BE2C (cell line): ENCODE measurements around the gene LYPD6.
A peak's percentile ranks its signal among the peaks of the same experiment; 100 is the strongest.
"Not testable (repeated sequence)": the region's sequence is repeated elsewhere in the genome, so short reads cannot be mapped to it uniquely, and the experiment has no call there.

ENCODE experiments used
- DNase-seq: peaks from one replicate; pipeline ENCODE4 v3.0.0-alpha.2; 2020
- H3K27me3 ChIP-seq: fragments of 250-450 bp; sonication (Bioruptor Pico); 2 replicates; pipeline ENCODE4 v1.5.1; 2020; ENCODE audit warnings: mild to moderate bottlenecking
- H3K36me3 ChIP-seq: fragments of 250-450 bp; sonication (Bioruptor Pico); 2 replicates; pipeline ENCODE4 v1.5.1; 2020; ENCODE audit warnings: mild to moderate bottlenecking
- H3K4me1 ChIP-seq: fragments of 250-450 bp; sonication (Bioruptor Pico); 2 replicates; pipeline ENCODE4 v1.5.1; 2020
- H3K4me3 ChIP-seq: 2 replicates; pipeline ENCODE4 v1.5.1; 2011; ENCODE audit warnings: low read depth, low read length
- H3K9me3 ChIP-seq: fragments of 250-450 bp; sonication (Bioruptor Pico); 2 replicates; pipeline ENCODE4 v1.5.1; 2020
- TF ChIP-seq, protein P1 (sequence below): IDR thresholded peaks from 2 replicates; pipeline ENCODE4 v1.5.1; 2012; ENCODE audit warnings: mild to moderate bottlenecking, low read depth, low read length

LYPD6 gene

DNA sequence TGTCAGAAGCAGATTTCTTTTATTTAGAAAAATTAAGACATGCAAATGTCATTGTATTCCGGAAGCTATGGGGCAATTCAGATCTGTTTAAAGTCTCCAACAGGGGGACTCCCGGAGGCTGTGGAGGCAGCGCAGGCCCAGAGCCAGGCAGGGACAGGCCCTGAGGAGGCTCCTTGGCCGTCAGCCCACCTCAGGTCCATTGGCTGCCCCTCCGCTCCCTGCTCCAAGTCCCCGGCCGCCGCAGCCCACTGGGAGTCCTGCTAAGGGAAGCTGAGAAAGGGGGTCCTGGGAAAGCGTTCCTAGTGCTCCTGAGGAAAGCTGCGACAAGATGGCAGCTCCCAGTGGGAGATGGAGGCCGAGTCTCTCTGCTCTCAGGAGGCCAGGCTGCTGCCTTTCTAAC, 20.0 kb upstream of the LYPD6 start:
- no peak for DNase-seq

DNA sequence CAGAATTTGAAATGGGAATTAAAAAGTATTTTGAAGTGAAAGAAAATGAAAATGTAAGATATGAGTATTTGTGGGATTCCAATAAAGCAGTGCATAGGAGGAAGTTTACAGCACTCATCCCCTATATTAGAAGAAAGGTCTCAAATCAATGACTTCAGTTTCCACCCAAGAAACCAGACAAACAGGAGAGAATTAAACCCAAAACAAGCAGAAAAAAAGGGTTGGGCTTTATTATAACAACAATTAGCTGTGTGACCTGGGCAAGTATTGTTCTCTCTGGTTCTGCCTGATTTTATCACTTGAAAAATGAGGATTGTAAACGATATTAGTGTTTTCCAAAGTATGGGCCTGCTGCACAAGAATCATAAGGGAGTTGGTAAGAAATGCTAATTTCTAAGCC, 18.3 kb upstream of the LYPD6 start:
- no peak overlapping the region for H3K4me3 ChIP-seq
- no peaks in the 10 kb centered on the region for H3K9me3 ChIP-seq
- TF ChIP-seq, protein P1, sequence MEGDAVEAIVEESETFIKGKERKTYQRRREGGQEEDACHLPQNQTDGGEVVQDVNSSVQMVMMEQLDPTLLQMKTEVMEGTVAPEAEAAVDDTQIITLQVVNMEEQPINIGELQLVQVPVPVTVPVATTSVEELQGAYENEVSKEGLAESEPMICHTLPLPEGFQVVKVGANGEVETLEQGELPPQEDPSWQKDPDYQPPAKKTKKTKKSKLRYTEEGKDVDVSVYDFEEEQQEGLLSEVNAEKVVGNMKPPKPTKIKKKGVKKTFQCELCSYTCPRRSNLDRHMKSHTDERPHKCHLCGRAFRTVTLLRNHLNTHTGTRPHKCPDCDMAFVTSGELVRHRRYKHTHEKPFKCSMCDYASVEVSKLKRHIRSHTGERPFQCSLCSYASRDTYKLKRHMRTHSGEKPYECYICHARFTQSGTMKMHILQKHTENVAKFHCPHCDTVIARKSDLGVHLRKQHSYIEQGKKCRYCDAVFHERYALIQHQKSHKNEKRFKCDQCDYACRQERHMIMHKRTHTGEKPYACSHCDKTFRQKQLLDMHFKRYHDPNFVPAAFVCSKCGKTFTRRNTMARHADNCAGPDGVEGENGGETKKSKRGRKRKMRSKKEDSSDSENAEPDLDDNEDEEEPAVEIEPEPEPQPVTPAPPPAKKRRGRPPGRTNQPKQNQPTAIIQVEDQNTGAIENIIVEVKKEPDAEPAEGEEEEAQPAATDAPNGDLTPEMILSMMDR, result no peak
- no peaks in the 10 kb centered on the region for H3K27me3 ChIP-seq
- DNase-seq, result no peak
- no peaks in the 10 kb centered on the region for H3K36me3 ChIP-seq
- H3K4me1 ChIP-seq, result no peaks in the 10 kb centered on the region

More for the DNA sequence above, 20.0 kb upstream of the LYPD6 start:
- Histone ChIP-seq H3K36me3 (no peaks in the 10 kb centered on the region), H3K4me1 (no peaks in the 10 kb centered on the region), H3K27me3 (no peaks in the 10 kb centered on the region), H3K4me3 (no peak overlapping the region), H3K9me3 (no peaks in the 10 kb centered on the region)
- TF ChIP-seq, protein P1, result no peak

DNA sequence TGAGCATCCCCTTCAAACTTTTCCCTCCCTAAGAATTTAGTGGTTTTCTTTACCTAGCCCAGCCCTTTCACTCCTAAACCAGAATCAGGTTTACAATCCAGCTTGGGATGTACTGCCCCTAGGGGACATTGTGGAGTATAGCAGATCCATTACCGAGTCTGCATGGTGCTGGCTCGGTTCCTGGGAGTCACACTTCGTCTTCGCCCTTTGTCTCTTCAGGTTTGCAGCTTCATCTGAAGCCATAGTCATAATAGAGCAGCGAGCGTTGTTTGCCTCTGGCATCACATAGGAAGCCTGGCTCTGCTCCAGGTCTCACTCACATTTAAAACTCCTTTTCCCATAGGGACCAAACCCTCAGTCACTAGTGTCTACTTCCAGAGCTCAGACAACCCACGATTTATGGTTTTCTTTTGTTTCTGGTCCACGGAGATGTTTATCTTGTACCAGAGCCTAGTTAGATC, 16.8 kb upstream of the LYPD6 start:
- H3K4me1 ChIP-seq, result no peaks in the 10 kb centered on the region
- no peaks in the 10 kb centered on the region for H3K36me3 ChIP-seq
- peak; percentile 18 for DNase-seq
- TF ChIP-seq, protein P1, result peak; percentile 72
- H3K4me3 ChIP-seq, result no peak overlapping the region
- no peaks in the 10 kb centered on the region for H3K27me3 ChIP-seq
- H3K9me3 ChIP-seq, result no peaks in the 10 kb centered on the region

DNA sequence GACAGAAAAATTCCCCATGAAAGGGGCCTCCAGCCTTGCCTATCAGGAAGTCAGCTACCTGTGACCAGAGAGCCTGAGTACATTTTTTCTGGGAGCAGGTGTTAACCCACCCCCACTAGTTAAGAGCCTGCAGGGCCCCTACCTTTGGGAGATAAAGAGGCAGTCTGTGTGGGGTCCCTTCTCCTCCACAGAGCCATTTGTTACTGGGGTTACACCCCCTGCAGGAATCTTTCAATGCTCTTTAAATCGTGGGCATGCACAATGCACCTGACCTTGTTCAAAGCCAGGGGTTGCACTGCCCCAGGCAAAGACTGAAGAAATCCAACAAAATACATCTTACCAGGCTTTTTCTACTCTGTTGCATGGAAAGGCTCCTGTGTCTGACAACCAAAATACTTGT, 15.7 kb upstream of the LYPD6 start:
- Histone ChIP-seq H3K4me3 (no peak overlapping the region), H3K36me3 (no peaks in the 10 kb centered on the region)
- TF ChIP-seq, protein P1, result no peak

DNA sequence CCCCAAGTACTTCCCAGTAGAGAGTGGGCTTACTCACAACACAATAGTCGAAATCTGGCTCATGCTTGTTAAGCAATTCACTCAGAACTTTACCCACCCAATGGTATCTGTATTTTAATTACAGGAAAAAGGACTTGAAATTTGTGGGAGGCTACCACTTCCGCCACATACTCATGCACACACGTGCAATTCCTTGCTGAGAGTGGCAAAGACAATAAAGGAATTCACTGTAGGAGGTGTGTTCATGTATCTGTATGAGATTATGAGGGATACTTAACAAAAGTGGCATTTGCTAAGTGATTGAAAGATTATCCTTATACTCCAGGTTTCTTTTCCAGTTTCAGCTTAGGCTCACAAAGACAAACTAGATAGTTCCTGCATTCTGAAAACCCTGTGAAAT, 14.9 kb upstream of the LYPD6 start:
- no peak for DNase-seq
- Histone ChIP-seq H3K4me3 (no peak overlapping the region), H3K4me1 (no peaks in the 10 kb centered on the region), H3K36me3 (no peaks in the 10 kb centered on the region), H3K9me3 (no peaks in the 10 kb centered on the region), H3K27me3 (no peaks in the 10 kb centered on the region)
- TF ChIP-seq, protein P1, result no peak

More for the DNA sequence above, 15.7 kb upstream of the LYPD6 start:
- no peaks in the 10 kb centered on the region for H3K4me1 ChIP-seq
- no peak for DNase-seq
- H3K27me3 ChIP-seq, result no peaks in the 10 kb centered on the region
- no peaks in the 10 kb centered on the region for H3K9me3 ChIP-seq

DNA sequence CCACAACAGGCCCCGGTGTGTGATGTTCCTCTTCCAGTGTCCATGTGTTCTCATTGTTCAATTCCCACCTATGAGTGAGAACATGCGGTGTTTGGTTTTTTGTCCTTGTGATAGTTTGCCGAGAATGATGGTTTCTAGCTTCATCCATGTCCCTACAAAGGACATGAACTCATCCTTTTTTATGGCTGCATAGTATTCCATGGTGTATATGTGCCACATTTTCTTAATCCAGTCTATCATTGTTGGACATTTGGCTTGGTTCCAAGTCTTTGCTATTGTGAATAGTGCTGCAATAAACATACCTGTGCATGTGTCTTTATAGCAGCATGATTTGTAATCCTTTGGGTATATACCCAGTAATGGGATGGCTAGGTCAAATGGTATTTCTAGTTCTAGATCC, 11.8 kb upstream of the LYPD6 start:
- not testable (repeated sequence) for H3K9me3 ChIP-seq, H3K4me1 ChIP-seq, H3K36me3 ChIP-seq, H3K4me3 ChIP-seq, H3K27me3 ChIP-seq, DNase-seq

DNA sequence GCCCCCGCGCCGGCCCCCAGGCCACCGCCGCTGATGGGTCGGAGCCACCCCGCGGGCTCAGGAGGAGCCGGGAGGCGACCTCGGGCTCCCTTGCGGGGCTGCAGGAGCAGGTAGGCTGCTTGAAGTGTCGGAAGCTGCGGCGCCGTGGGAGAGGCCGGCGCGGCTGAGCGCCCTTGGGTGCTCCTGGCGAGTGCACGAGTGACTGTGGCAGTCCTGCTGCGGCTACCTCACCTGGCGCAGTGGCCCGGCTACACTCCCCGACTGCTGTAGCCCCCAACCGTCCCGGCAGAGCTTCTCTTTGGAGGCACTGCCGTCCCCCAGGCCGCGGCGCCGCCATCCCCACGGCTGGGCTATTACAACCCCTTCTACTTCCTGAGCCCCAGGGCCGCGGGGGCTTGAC, 10.0 kb upstream of the LYPD6 start:
- no peaks in the 10 kb centered on the region for H3K36me3 ChIP-seq
- H3K27me3 ChIP-seq, result no peaks in the 10 kb centered on the region
- DNase-seq, result no peak
- no peaks in the 10 kb centered on the region for H3K9me3 ChIP-seq
- no peak overlapping the region for H3K4me3 ChIP-seq
- no peaks in the 10 kb centered on the region for H3K4me1 ChIP-seq
- TF ChIP-seq, protein P1, result no peak
